ENCODE results near the gene RARS2. TPM values are rescaled to one million over a fixed set of nuclear protein-coding genes. Genes with fewer than 3 reads are reported as not detected.

The RARS2 gene
- total and polyA plus RNA-seq, 2 experiments from 2014 or later = 31.8 to 38.5 TPM

- TF ChIP-seq REST (IDR thresholded peaks at IDR 0.05; ENCODE audit: unreplicated experiment) (no peak), POLR2AphosphoS5 (IDR thresholded peaks at IDR 0.05; ENCODE audit: low read depth) (no peak), JUNB (IDR thresholded peaks at IDR 0.05; ENCODE audit: unreplicated experiment) (no peak), ZNF114 (CRISPR knock-in tag; IDR thresholded peaks at IDR 0.05) (no peak), NANOG (IDR thresholded peaks at IDR 0.05; ENCODE audit: borderline replicate concordance) (no peak)
Observed at GRCh38 chr6:87574237-87574804, 15.5 kb downstream of the RARS2 start (continued).

GRCh38 chr6:87573307-87574024, 16.3 kb downstream of the RARS2 start:
- Mint-ChIP-seq H3K9me3 (no peaks in the 10 kb centered on the region; the same call in 2 of the 3 replicates), H3K4me1 (peaks cover 30% of the 10 kb centered on the region), H3K36me3 (ENCODE audit: low read depth) (peaks cover 3% of the 10 kb centered on the region), H3K27me3 (ENCODE audit: insufficient read depth, low read depth, poor library complexity) (peaks cover 2% of the 10 kb centered on the region), H3K4me3 (no peak overlapping the region), H3K27ac (no peak overlapping the region)
- TF ChIP-seq JUNB (IDR thresholded peaks at IDR 0.05; ENCODE audit: unreplicated experiment) (no peak), CREB1 (CRISPR knock-in tag; IDR thresholded peaks at IDR 0.05; ENCODE audit: low read depth) (no peak), ETS1 (IDR thresholded peaks at IDR 0.05) (no peak), EZH2 (IDR thresholded peaks at IDR 0.05; ENCODE audit: low read depth, unreplicated experiment) (no peak), STAT1 (IDR thresholded peaks at IDR 0.05; ENCODE audit: unreplicated experiment) (no peak)
- Histone ChIP-seq H4K20me1 (replicated peaks; ENCODE audit: insufficient read depth) (peaks cover 5% of the 10 kb centered on the region; the same call in 1 of the 2 replicates), H3K27ac (ENCODE audit: low read depth) (no peak overlapping the region), H3K4me3 (no peak overlapping the region), H3K36me3 (ENCODE audit: insufficient read depth) (no peaks in the 10 kb centered on the region), H3K4me1 (ENCODE audit: insufficient read depth) (peaks cover 15% of the 10 kb centered on the region; the same call in 1 of the 2 replicates), H3F3A (replicated peaks; ENCODE audit: low read depth) (no peaks in the 10 kb centered on the region), H3K9me2 (ENCODE audit: insufficient read depth) (no peaks in the 10 kb centered on the region), H2AFZ (no peak overlapping the region), H3K27me3 (ENCODE audit: insufficient read depth) (no peaks in the 10 kb centered on the region), H3K79me2 (replicated peaks; ENCODE audit: insufficient read depth) (peaks cover 95% of the 10 kb centered on the region), H3K4me2 (no peak overlapping the region)
- ATAC-seq (no peak), DNase-seq (ENCODE audit: low spot score) (no peak)
